K562 (cell line): ENCODE data around the gene MPHOSPH9. TPM values are rescaled to one million over a fixed set of nuclear protein-coding genes. Genes with fewer than 3 reads are reported as not detected.

Experiments
- ATF7 ChIP-seq: fragments of 450-650 bp; IDR thresholded peaks from 2 replicates; pipeline ENCODE4 v1.7.1; 2014; ENCODE audit warnings: mild to moderate bottlenecking, moderate library complexity
- BCLAF1 ChIP-seq, 2 experiments: fragments of 450-650 bp in 1 of 2; IDR thresholded peaks; 2 replicates each; pipeline ENCODE4 v1.6.1; 2011 to 2017; ENCODE audit warnings: low read depth in 2 of 2, antibody characterized with exemption in 1 of 2, borderline replicate concordance in 1 of 2, low read length in 1 of 2, mild to moderate bottlenecking in 1 of 2, mixed read lengths in 1 of 2; ENCODE audit not compliant: control insufficient read depth in 1 of 2
- ETS2 ChIP-seq: IDR thresholded peaks from 2 replicates; pipeline ENCODE4 v1.6.1; 2016; ENCODE audit warnings: borderline replicate concordance, missing genetic modification characterization, mild to moderate bottlenecking, moderate library complexity, missing compliant biosample characterization; ENCODE audit not compliant: poor library complexity, severe bottlenecking
- GMEB1 ChIP-seq: fragments of 250-450 bp; sonication (Bioruptor Pico); IDR thresholded peaks from 2 replicates; pipeline ENCODE4 v1.4.0; 2020; ENCODE audit warnings: mild to moderate bottlenecking
- MAFK ChIP-seq: IDR thresholded peaks from 2 replicates; pipeline ENCODE4 v1.6.1; 2011; ENCODE audit warnings: low read length, improper control_type of control experiment
- NR0B1 ChIP-seq: fragments of 450-650 bp; IDR thresholded peaks from one replicate; pipeline ENCODE4 v1.6.1; 2018; ENCODE audit warnings: mild to moderate bottlenecking, moderate library complexity; ENCODE audit not compliant: partially characterized antibody
- PHF8 ChIP-seq: fragments of 200-600 bp; sonication (generic); IDR thresholded peaks from 2 replicates; pipeline ENCODE4 v1.6.1; 2012; ENCODE audit warnings: mixed run types, mild to moderate bottlenecking, inconsistent platforms, low read length, moderate library complexity, borderline replicate concordance
- POLR2B ChIP-seq: fragments of 450-650 bp; IDR thresholded peaks from 2 replicates; pipeline ENCODE4 v1.6.1; 2018; ENCODE audit warnings: low read depth; ENCODE audit not compliant: partially characterized antibody
- PYGO2 ChIP-seq: fragments of 450-650 bp; IDR thresholded peaks from 2 replicates; pipeline ENCODE4 v1.6.1; 2016; ENCODE audit warnings: mild to moderate bottlenecking, missing genetic modification characterization, moderate library complexity, missing compliant biosample characterization
- RBM22 ChIP-seq: fragments of 200-400 bp; formaldehyde crosslinking; IDR thresholded peaks from 2 replicates; pipeline ENCODE4 v1.6.1; 2018; ENCODE audit warnings: low read length, low read depth; ENCODE audit not compliant: poor library complexity, severe bottlenecking
- SMARCB1 ChIP-seq: IDR thresholded peaks from 2 replicates; pipeline ENCODE4 v1.6.1; 2011; ENCODE audit warnings: improper control_type of control experiment, low read depth; ENCODE audit not compliant: insufficient read length
- SRF ChIP-seq, 2 experiments: fragments of 250-450, 450-650 bp in 1 of 2; sonication (Bioruptor Pico) in 1 of 2; sonication (generic) in 1 of 2; formaldehyde crosslinking; IDR thresholded peaks; 2 replicates each; pipeline versions ENCODE4 v1.5.0 to v1.5.1; 2020 to 2022; ENCODE audit warnings: mild to moderate bottlenecking in 1 of 2, missing genetic modification reagents in 1 of 2
- TAF15 ChIP-seq: fragments of 200-400 bp; formaldehyde crosslinking; IDR thresholded peaks from 2 replicates; pipeline ENCODE4 v1.6.1; 2017; ENCODE audit warnings: mild to moderate bottlenecking, low read depth, low read length, moderate library complexity
- XRCC4 ChIP-seq: IDR thresholded peaks from one replicate; pipeline ENCODE4 v1.6.1; 2011; ENCODE audit not compliant: insufficient read depth, insufficient read length; ENCODE audit errors: extremely low read depth
- ZNF140 ChIP-seq: fragments of 250-450 bp; sonication (Bioruptor Pico); IDR thresholded peaks from 2 replicates; pipeline ENCODE4 v1.8.0; 2021; ENCODE audit warnings: moderate library complexity, mild to moderate bottlenecking, inconsistent platforms
- polyA plus RNA-seq, 8 experiments: library from polyadenylated mRNA; depleted of rRNA in 4 of 8; stranded (reverse) in 5 of 8; unstranded in 3 of 8; fragments of >200 nt; fragmentation: Nextera tagmentation in 2 of 8; fragmentation: Illumina TruSeq in 1 of 8; extraction: Ambion mirVana in 2 of 8; extraction: Trizol in 1 of 8; gene quantifications; 2 replicates each; pipeline versions ENCODE4 v1.2.1 to v1.2.3, GENCODE V29; 2011 to 2014; ENCODE audit warnings: inconsistent platforms in 1 of 8, missing spikeins in 1 of 8
- total RNA-seq, 7 experiments: library from RNA; depleted of rRNA in 6 of 7; stranded (reverse); fragments of >200 nt in 6 of 7; fragmentation: Illumina TruSeq in 2 of 7; extraction: Trizol in 2 of 7; gene quantifications; 2 replicates each; pipeline versions ENCODE4 v1.2.1 to v1.2.3, GENCODE V29; 2011 to 2021; ENCODE audit warnings: low replicate concordance in 1 of 7

The MPHOSPH9 gene
- total and polyA plus RNA-seq, 9 of the 15 experiments (the other 6 are each of a cell fraction or from before 2014, with no cell fraction given): 14.2 to 103 (median 54.5) TPM

GRCh38 chr12:123232807-123233504, at the start of gene MPHOSPH9, which contains the start of gene MTRFR (continued):
- no peak for TF ChIP-seq XRCC4
- TF ChIP-seq NR0B1: no peak
- peak; percentile 93 for TF ChIP-seq RBM22
- TF ChIP-seq ZNF140 (CRISPR knock-in tag): no peak
- TF ChIP-seq SMARCB1: peak; percentile 38
- peak; percentile 99 for TF ChIP-seq POLR2B
- TF ChIP-seq TAF15: no peak
- TF ChIP-seq ATF7: peak; percentile 90
- peak; percentile 70 for TF ChIP-seq GMEB1
- TF ChIP-seq SRF (CRISPR knock-in tag; IDR thresholded peaks at IDR 0.05): peak in 1 of 2 experiments; percentile 44; a peak in 1 of 4 replicates
- peak; percentile 100 for TF ChIP-seq PHF8
- no peak for TF ChIP-seq PYGO2 (tag)
- no peak for TF ChIP-seq BCLAF1 (IDR thresholded peaks at IDR 0.05; ENCODE audit: borderline replicate concordance in 1 of 2, control insufficient read depth in 1 of 2, low read depth in 2 of 2, low read length in 1 of 2)
- no peak for TF ChIP-seq MAFK
- TF ChIP-seq ETS2 (tag): no peak
